IMR-90 (cell line): ENCODE data around the gene TRIM71. TPM values are rescaled to one million over a fixed set of nuclear protein-coding genes. Genes with fewer than 3 reads are reported as not detected.

Experiments used
- ATAC-seq: fragments of 200-7000 bp; cut with Tn5 transposase; 2 replicates; pipeline ENCODE4 v1.9.1; 2020; ENCODE audit warnings: low read depth, mild to moderate bottlenecking, moderate library complexity
- BruUV-seq: library from RNA; stranded (reverse); fragments of 400-500 nt; replicated peaks from 2 replicates; lab custom pipeline; 2021; lab: Mats Ljungman, UMichigan
- CTCF ChIA-PET: fragments of 300-600 bp; formaldehyde crosslinking; extraction: SDS; loops from one replicate; lab custom pipeline; 2021; ENCODE audit warnings: antibody characterized with exemption; lab: Yijun Ruan, JAX
- POLR2A ChIA-PET: fragments of 300-600 bp; sonication (Branson Sonifier 250); formaldehyde crosslinking; loops from one replicate; lab custom pipeline; 2022; ENCODE audit warnings: antibody characterized with exemption; ENCODE audit not compliant: unreplicated experiment; lab: Charles Lee
- DNase-seq: peaks from one replicate; pipeline ENCODE4 v3.0.0; 2013
- H2AFZ ChIP-seq: replicated peaks from 2 replicates; pipeline ENCODE3; 2013; ENCODE audit warnings: low read length, mild to moderate bottlenecking; ENCODE audit not compliant: poor library complexity
- H2AK5ac ChIP-seq: 2 replicates; pipeline ENCODE4 v1.6.1; 2013; ENCODE audit warnings: low read depth, low read length, inconsistent platforms
- H2AK9ac ChIP-seq: replicated peaks from 2 replicates; pipeline ENCODE3; 2013; ENCODE audit warnings: mild to moderate bottlenecking, low read depth, low read length, moderate library complexity; ENCODE audit not compliant: poor library complexity
- H2BK120ac ChIP-seq: 2 replicates; pipeline ENCODE4 v1.6.1; 2013; ENCODE audit warnings: low read depth, low read length, inconsistent platforms
- H2BK15ac ChIP-seq: 3 replicates; pipeline ENCODE4 v1.6.1; 2013; ENCODE audit warnings: low read depth, low read length, inconsistent platforms
- H2BK20ac ChIP-seq: 2 replicates; pipeline ENCODE4 v1.6.1; 2013; ENCODE audit warnings: low read depth, mild to moderate bottlenecking, inconsistent platforms, low read length, moderate library complexity
- H2BK5ac ChIP-seq: 2 replicates; pipeline ENCODE4 v1.6.1; 2013; ENCODE audit warnings: mild to moderate bottlenecking, low read depth, low read length, inconsistent platforms; ENCODE audit not compliant: poor library complexity, severe bottlenecking
- H3K14ac ChIP-seq: replicated peaks from 2 replicates; pipeline ENCODE4 v1.6.1; 2013; ENCODE audit warnings: low read depth, low read length, inconsistent platforms
- H3K18ac ChIP-seq: 2 replicates; pipeline ENCODE4 v1.6.1; 2013; ENCODE audit warnings: low read depth, low read length, control low read depth
- H3K23ac ChIP-seq: 2 replicates; pipeline ENCODE4 v1.6.1; 2013; ENCODE audit warnings: low read depth, low read length, inconsistent platforms
- H3K27ac ChIP-seq: 2 replicates; pipeline ENCODE4 v1.5.1; 2013; ENCODE audit warnings: mild to moderate bottlenecking, control low read depth, low read length; ENCODE audit not compliant: insufficient read depth
- H3K27me3 ChIP-seq: 2 replicates; pipeline ENCODE4 v1.6.1; 2013; ENCODE audit warnings: low read length; ENCODE audit not compliant: control insufficient read depth, insufficient read depth
- H3K36me3 ChIP-seq: 2 replicates; pipeline ENCODE4 v1.6.1; 2013; ENCODE audit warnings: low read length, mixed read lengths; ENCODE audit not compliant: control insufficient read depth, insufficient read depth
- H3K4ac ChIP-seq: 2 replicates; pipeline ENCODE4 v1.6.1; 2013; ENCODE audit warnings: low read depth, low read length, inconsistent platforms
- H3K4me1 ChIP-seq: 2 replicates; pipeline ENCODE4 v1.6.1; 2013; ENCODE audit warnings: low read length, mixed read lengths; ENCODE audit not compliant: control insufficient read depth, insufficient read depth
- H3K4me2 ChIP-seq: 2 replicates; pipeline ENCODE4 v1.6.1; 2013; ENCODE audit warnings: low read depth, mild to moderate bottlenecking, control low read depth, low read length, moderate library complexity
- H3K4me3 ChIP-seq: 2 replicates; pipeline ENCODE4 v1.5.1; 2013; ENCODE audit warnings: low read depth, mild to moderate bottlenecking, control low read depth, low read length, moderate library complexity; ENCODE audit not compliant: insufficient read depth
- H3K56ac ChIP-seq: 2 replicates; pipeline ENCODE4 v1.6.1; 2013; ENCODE audit warnings: low read length, inconsistent platforms; ENCODE audit not compliant: insufficient read depth; ENCODE audit errors: extremely low read depth
- H3K79me1 ChIP-seq, 2 experiments: 2 replicates each; pipeline ENCODE4 v1.6.1; 2013; ENCODE audit warnings: low read length in 2 of 2, inconsistent platforms in 1 of 2, low read depth in 1 of 2
- H3K9ac ChIP-seq: 2 replicates; pipeline ENCODE4 v1.6.1; 2013; ENCODE audit warnings: low read depth, low read length, control low read depth
- H3K9me1 ChIP-seq: 2 replicates; pipeline ENCODE4 v1.6.1; 2013; ENCODE audit warnings: low read length, inconsistent platforms; ENCODE audit not compliant: insufficient read depth
- H3K9me3 ChIP-seq: 2 replicates; pipeline ENCODE4 v1.6.1; 2013; ENCODE audit warnings: low read length; ENCODE audit not compliant: control insufficient read depth, insufficient read depth
- H4K20me1 ChIP-seq: 2 replicates; pipeline ENCODE4 v1.6.1; 2013; ENCODE audit warnings: low read length, inconsistent platforms; ENCODE audit not compliant: insufficient read depth
- H4K5ac ChIP-seq: 2 replicates; pipeline ENCODE4 v1.6.1; 2013; ENCODE audit warnings: mild to moderate bottlenecking, low read depth, low read length, control low read depth
- H4K8ac ChIP-seq, 2 experiments: 2 replicates each; pipeline ENCODE4 v1.6.1; 2013; ENCODE audit warnings: low read depth in 2 of 2, low read length in 2 of 2, control low read depth in 1 of 2, inconsistent platforms in 1 of 2
- H4K91ac ChIP-seq: 2 replicates; pipeline ENCODE4 v1.6.1; 2013; ENCODE audit warnings: low read depth, low read length, inconsistent platforms; ENCODE audit not compliant: insufficient read depth
- BHLHE40 ChIP-seq: fragments of 150-350 bp; IDR thresholded peaks from 2 replicates; pipeline ENCODE4 v1.6.1; 2016; ENCODE audit warnings: mild to moderate bottlenecking, low read depth, low read length
- CEBPB ChIP-seq: IDR thresholded peaks from 2 replicates; pipeline ENCODE4 v1.6.1; 2012; ENCODE audit warnings: low read depth, low read length, improper control_type of control experiment
- CHD1 ChIP-seq: IDR thresholded peaks from 2 replicates; pipeline ENCODE4 v1.6.1; 2012; ENCODE audit warnings: low read depth, low read length, improper control_type of control experiment
- FOS ChIP-seq: fragments of 150-350 bp; IDR thresholded peaks from 2 replicates; pipeline ENCODE4 v1.6.1; 2016; ENCODE audit warnings: low read depth, low read length
- MAFK ChIP-seq: IDR thresholded peaks from 2 replicates; pipeline ENCODE4 v1.6.1; 2012; ENCODE audit warnings: low read depth, low read length, improper control_type of control experiment
- MAZ ChIP-seq: IDR thresholded peaks from 2 replicates; pipeline ENCODE4 v1.6.1; 2012; ENCODE audit warnings: low read depth, mild to moderate bottlenecking, low read length, improper control_type of control experiment, moderate library complexity, borderline replicate concordance
- POLR2A ChIP-seq: IDR thresholded peaks from 2 replicates; pipeline ENCODE4 v1.6.1; 2012; ENCODE audit warnings: mild to moderate bottlenecking, low read depth, low read length
- RAD21 ChIP-seq: IDR thresholded peaks from 2 replicates; pipeline ENCODE4 v1.6.1; 2012; ENCODE audit warnings: low read length, improper control_type of control experiment
- RCOR1 ChIP-seq: IDR thresholded peaks from 2 replicates; pipeline ENCODE4 v1.6.1; 2012; ENCODE audit warnings: mild to moderate bottlenecking, low read length, improper control_type of control experiment; ENCODE audit not compliant: insufficient replicate concordance
- RFX5 ChIP-seq: IDR thresholded peaks from 2 replicates; pipeline ENCODE4 v1.8.0; 2012; ENCODE audit warnings: low read depth, mild to moderate bottlenecking, low read length, moderate library complexity
- SMC3 ChIP-seq: fragments of 150-350 bp; IDR thresholded peaks from 2 replicates; pipeline ENCODE4 v1.6.1; 2016; ENCODE audit warnings: low read depth, mild to moderate bottlenecking, antibody characterized with exemption, low read length, moderate library complexity
- WGBS, 2 experiments: methylation state at CpG; one replicate each; pipeline versions ENCODE4 v1.1.5 to v1.1.7; 2013; ENCODE audit warnings: missing lambda C conversion rate in 2 of 2; ENCODE audit not compliant: insufficient read length in 1 of 2; ENCODE audit errors: extremely low coverage in 2 of 2; 5-methylcytosine and 5-hydroxymethylcytosine counted together
- dilution Hi-C: fragments of 300-500 bp; cut with HindIII; formaldehyde crosslinking; loops from one replicate; pipeline ENCODE4 v1.14.3; 2018; ENCODE audit warnings: low sequenced_read_pairs; ENCODE audit not compliant: unreplicated experiment
- in situ Hi-C: fragments of 300-500 bp; cut with MboI; formaldehyde crosslinking; loops from 3 replicates; pipeline ENCODE4 v1.14.3; 2019; ENCODE audit warnings: low sequenced_read_pairs, inconsistent platforms, mixed read lengths
- intact Hi-C: fragments of 100-400 bp; cut with micrococcal nuclease; formaldehyde crosslinking; loops from 2 replicates; pipeline ENCODE4 v1.10.0; 2022
- polyA plus RNA-seq, 3 experiments: library from polyadenylated mRNA; depleted of rRNA; stranded (reverse); fragments of >200 nt; gene quantifications; 2 replicates each; pipeline ENCODE4 v1.2.3, GENCODE V29; 2012; ENCODE audit warnings: low replicate concordance in 1 of 3
- total RNA-seq: library from RNA; depleted of rRNA; stranded (reverse); fragments of >200 nt; gene quantifications from 2 replicates; pipeline ENCODE4 v1.2.3, GENCODE V29; 2012
- TF ChIP-seq, protein P1 (sequence below): fragments of 150-350 bp; IDR thresholded peaks from 2 replicates; pipeline ENCODE4 v1.6.1; 2017; ENCODE audit warnings: mild to moderate bottlenecking, antibody characterized with exemption, low read length, low read depth
- TF ChIP-seq, protein P2 (sequence below): fragments of 150-350 bp; IDR thresholded peaks from 2 replicates; pipeline ENCODE4 v1.6.1; 2016; ENCODE audit warnings: low read depth, mild to moderate bottlenecking, low read length, moderate library complexity, borderline replicate concordance
- TF ChIP-seq, protein P3 (sequence below): conservative IDR thresholded peaks from 2 replicates; pipeline ENCODE4 v1.5.1; 2012; ENCODE audit warnings: mild to moderate bottlenecking, low read depth, low read length, improper control_type of control experiment

The TRIM71 gene
- total and polyA plus RNA-seq, 2 of the 4 experiments (the other 2 are of a cell fraction): not detected

DNA sequence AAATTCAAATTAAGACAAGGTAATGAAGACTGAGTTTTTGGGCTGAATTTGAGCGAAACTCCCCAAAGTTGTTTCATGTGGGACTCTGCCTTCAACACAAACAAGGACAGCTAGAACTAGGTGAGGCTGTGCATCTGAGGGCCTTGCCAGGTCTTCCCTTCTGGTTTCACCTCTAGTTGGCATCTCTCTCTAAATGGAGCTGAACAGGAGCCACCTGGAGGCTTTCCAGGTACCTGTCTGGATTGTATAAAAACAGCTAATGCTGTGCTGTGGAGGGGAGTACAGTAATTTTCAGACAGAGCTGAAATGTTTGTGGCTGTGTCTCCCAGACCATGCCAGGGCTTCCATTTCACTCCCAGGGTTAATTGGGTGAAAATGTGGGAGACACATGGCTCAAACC lies 27.1 kb downstream of the TRIM71 start:
- no peak overlapping the region for H4K8ac ChIP-seq
- no peak overlapping the region for H3K23ac ChIP-seq
- H3K9me3 ChIP-seq: no peaks in the 10 kb centered on the region
- H2BK20ac ChIP-seq: no peak overlapping the region
- peaks cover 23% of the 10 kb centered on the region for H3K27me3 ChIP-seq
- H4K20me1 ChIP-seq: no peaks in the 10 kb centered on the region
- dilution Hi-C loops (no loop called here), in situ Hi-C loops (no loop called here), intact Hi-C loops (no loop called here)
- H3K79me1 ChIP-seq: no peaks in the 10 kb centered on the region
- TF ChIP-seq MAFK (no peak), BHLHE40 (no peak), RAD21 (no peak), POLR2A (no peak), SMC3 (no peak), MAZ (no peak), CEBPB (no peak), FOS (no peak), CHD1 (no peak), RFX5 (no peak), RCOR1 (no peak)
- TF ChIP-seq, protein P1, sequence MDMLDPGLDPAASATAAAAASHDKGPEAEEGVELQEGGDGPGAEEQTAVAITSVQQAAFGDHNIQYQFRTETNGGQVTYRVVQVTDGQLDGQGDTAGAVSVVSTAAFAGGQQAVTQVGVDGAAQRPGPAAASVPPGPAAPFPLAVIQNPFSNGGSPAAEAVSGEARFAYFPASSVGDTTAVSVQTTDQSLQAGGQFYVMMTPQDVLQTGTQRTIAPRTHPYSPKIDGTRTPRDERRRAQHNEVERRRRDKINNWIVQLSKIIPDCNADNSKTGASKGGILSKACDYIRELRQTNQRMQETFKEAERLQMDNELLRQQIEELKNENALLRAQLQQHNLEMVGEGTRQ: no peak
- TF ChIP-seq, protein P2, sequence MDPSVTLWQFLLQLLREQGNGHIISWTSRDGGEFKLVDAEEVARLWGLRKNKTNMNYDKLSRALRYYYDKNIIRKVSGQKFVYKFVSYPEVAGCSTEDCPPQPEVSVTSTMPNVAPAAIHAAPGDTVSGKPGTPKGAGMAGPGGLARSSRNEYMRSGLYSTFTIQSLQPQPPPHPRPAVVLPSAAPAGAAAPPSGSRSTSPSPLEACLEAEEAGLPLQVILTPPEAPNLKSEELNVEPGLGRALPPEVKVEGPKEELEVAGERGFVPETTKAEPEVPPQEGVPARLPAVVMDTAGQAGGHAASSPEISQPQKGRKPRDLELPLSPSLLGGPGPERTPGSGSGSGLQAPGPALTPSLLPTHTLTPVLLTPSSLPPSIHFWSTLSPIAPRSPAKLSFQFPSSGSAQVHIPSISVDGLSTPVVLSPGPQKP: no peak
- TF ChIP-seq, protein P3, sequence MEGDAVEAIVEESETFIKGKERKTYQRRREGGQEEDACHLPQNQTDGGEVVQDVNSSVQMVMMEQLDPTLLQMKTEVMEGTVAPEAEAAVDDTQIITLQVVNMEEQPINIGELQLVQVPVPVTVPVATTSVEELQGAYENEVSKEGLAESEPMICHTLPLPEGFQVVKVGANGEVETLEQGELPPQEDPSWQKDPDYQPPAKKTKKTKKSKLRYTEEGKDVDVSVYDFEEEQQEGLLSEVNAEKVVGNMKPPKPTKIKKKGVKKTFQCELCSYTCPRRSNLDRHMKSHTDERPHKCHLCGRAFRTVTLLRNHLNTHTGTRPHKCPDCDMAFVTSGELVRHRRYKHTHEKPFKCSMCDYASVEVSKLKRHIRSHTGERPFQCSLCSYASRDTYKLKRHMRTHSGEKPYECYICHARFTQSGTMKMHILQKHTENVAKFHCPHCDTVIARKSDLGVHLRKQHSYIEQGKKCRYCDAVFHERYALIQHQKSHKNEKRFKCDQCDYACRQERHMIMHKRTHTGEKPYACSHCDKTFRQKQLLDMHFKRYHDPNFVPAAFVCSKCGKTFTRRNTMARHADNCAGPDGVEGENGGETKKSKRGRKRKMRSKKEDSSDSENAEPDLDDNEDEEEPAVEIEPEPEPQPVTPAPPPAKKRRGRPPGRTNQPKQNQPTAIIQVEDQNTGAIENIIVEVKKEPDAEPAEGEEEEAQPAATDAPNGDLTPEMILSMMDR: no peak
- ATAC-seq: no peak
- H2BK5ac ChIP-seq: no peak overlapping the region
- DNase-seq: no peak
- H4K91ac ChIP-seq: no peak overlapping the region
- H2AK5ac ChIP-seq: no peak overlapping the region
- no peak overlapping the region for H3K27ac ChIP-seq
- no peak overlapping the region for H2AFZ ChIP-seq
- no peak overlapping the region for H3K14ac ChIP-seq
- no peak overlapping the region for H3K18ac ChIP-seq
- H3K4me1 ChIP-seq: no peaks in the 10 kb centered on the region
- ChIA-PET POLR2A (no interaction called here), CTCF (no interaction called here)
- H3K9me1 ChIP-seq: no peaks in the 10 kb centered on the region
- no peak overlapping the region for H3K4ac ChIP-seq
- BruUV-seq: no TSS peak
- no peak overlapping the region for H2BK15ac ChIP-seq
- no peak overlapping the region for H3K56ac ChIP-seq
- H2AK9ac ChIP-seq: no peak overlapping the region
- H3K4me2 ChIP-seq: no peak overlapping the region
- H2BK120ac ChIP-seq: no peak overlapping the region
- H3K36me3 ChIP-seq: no peaks in the 10 kb centered on the region
- no peak overlapping the region for H3K9ac ChIP-seq
- H3K4me3 ChIP-seq: no peak overlapping the region
- WGBS, 2 experiments: no CpG with 5 or more reads among the region's 1 CpG
- H4K5ac ChIP-seq: no peak overlapping the region
